NCI-H774 (cell line): ENCODE results near the gene CCR5.

Experiments used
- DNase-seq: peaks from one replicate; lab custom pipeline; 2025; lab: John Stamatoyannopoulos, UW

CCR5 gene

DNA sequence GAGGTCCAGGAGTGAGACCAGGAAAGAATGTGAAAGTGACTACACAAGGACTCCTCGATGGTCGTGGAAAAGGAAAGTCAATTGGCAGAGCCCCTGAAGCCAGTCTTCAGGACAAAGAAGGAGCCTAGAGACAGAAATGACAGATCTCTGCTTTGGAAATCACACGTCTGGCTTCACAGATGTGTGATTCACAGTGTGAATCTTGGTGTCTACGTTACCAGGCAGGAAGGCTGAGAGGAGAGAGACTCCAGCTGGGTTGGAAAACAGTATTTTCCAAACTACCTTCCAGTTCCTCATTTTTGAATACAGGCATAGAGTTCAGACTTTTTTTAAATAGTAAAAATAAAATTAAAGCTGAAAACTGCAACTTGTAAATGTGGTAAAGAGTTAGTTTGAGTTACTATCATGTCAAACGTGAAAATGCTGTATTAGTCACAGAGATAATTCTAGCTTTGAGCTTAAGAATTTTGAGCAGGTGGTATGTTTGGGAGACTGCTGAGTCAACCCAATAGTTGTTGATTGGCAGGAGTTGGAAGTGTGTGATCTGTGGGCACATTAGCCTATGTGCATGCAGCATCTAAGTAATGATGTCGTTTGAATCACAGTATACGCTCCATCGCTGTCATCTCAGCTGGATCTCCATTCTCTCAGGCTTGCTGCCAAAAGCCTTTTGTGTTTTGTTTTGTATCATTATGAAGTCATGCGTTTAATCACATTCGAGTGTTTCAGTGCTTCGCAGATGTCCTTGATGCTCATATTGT is 10.8 kb upstream of the CCR5 start:
- DNase-seq: peak; percentile 22

DNA sequence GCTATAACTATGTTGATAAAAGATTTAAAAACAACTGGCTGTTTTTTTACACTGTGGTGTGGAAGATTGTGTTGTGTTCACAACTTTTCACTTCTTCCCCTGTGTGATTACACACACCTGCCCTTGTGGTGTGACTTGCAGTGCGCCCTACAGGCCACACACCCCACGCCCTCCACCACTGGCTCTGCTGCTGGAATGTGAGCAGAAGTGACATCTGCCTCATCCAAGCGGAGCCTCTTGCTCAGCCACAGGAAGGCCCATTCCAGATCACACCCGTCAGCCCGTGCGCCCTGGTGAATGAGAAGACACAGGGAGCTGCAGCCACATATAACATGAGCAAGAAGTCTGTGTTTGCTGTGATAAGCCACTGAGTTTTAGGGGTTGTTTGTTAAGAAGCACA is 9.8 kb upstream of the CCR5 start:
- DNase-seq: no peak

DNA sequence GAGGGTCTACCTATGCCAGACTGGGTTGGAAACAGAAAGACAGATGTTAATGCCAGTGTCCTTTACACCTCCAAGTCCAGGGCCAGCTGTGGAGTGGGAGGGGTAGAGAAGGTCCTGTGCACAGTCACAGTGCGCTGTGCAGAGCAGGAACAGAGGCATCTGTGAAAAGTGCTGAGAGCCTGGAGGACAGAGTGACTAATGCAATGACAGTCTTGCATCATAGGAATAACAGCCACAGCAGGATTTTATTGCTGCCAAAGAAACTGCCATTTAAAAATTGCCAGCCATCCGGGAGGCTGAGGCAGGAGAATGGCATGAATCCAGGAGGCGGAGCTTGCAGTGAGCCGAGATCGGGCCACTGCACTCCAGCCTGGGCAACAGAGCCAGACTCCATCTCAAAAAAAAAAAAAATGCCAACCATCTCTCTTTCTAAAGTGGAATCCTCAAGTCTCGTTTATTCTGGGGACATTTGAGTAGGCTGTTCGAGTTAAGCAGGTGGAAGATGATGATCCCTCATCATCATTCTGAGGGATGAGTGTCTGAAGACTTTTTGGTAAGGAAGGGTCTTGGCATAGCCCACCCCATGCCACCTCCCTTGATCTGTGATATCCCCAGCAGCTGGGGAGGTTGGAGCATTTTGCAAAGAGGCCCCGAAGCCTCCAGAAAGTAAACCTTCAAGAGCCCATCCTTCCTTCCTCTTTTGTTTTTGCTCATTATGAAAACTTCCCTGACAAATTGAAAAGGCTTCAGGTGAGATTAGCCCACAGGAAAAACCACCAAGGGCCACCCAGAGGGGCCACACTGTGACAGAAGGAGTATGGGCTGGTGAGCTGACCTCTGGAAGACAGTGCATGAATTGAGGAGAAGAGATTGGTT is 9.1 kb upstream of the CCR5 start:
- DNase-seq: no peak

DNA sequence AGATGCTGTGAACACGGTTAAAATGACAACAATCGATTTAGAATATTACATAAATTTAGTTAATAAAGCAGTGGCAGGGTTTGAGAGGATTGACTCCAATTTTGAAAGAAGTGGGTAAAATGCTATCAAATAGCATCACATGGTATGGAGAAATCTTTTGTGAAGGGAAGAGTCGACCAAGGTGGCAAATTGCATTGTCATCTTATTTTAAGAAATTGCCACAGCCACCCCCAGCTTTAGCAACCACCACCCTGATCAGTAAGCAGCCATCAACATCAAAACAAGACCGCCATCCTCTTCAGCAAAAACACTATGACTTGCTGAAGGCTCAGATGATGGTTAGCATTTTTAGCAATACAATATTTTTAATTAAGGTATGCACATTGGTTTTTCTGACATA is 5.7 kb upstream of the CCR5 start:
- no peak for DNase-seq

DNA sequence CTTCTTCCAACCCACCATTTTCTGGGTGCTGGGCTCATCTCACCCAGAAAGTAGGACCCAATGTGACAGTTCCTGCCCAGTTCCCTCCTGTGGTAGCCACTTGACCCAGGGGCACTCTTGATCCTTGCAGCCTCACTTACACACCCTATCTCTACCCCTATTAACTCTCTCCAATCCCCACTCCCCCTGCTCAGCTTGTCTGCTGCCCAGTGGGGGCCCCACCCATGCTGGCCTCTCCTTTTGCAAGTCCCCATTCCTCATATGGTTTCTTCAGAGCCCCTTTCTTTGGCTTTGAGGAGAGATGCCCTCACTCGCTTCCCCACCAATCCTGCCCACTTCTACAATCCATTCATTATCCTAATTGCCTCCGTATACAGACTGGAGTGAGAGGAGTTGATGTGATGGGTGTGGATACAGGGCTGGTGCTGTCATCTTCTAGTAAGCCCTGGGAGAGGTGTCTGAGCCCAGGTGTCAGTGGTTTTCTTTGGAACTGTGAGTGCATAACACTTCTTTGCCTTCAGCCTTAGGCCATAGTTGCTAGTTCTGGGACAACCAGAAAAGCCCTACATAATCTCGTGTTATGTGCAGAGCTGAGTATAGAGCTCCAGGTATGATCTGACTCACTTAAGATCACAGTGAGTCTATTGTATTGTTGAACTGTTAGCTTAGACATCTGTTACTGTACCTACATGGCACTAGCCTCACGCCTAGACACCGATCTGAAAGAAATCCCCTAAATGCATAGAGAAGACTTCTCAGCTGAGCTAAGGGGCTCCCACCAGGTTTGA is 4.8 kb upstream of the CCR5 start:
- DNase-seq: no peak

DNA sequence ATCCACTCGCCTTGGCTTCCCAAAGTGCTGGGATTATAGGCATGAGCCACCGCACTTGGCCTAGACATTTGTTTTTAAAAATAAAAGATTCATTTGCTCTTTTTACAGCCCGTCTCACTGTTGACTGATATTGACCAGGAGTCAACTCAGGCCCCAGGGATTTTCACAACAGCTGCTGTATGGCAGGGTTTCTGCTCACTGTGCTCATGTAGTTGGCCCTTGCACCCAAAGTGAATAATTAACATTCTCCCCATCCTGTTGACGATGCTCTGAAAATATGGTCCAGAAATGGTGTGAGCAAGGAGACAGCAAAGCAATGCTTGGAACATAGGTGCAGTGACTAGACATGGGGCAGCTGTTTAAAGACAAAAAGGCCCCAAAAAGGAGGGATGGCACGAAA is 2.9 kb upstream of the CCR5 start:
- no peak for DNase-seq

DNA sequence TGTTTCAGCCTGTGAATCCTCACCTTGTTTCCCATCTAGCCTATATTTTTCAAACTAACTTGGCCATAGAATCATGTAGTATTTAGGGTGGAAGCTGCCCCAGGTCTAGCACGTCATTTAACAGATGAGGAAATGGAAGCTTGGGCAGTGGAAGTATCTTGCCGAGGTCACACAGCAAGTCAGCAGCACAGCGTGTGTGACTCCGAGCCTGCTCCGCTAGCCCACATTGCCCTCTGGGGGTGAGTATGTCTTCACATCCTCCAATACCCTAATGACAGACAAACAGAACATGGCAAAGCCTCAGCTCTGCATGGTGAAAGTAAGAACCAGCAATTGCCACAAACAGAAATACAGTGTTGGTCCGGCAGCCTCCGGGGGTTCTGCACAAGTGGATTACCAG is 2.2 kb upstream of the CCR5 start:
- DNase-seq: no peak

DNA sequence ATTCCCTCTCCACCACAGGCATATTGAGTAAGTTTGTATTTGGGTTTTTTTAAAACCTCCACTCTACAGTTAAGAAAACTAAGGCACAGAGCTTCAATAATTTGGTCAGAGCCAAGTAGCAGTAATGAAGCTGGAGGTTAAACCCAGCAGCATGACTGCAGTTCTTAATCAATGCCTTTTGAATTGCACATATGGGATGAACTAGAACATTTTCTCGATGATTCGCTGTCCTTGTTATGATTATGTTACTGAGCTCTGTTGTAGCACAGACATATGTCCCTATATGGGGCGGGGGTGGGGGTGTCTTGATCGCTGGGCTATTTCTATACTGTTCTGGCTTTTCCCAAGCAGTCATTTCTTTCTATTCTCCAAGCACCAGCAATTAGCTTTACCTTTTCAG is 1.6 kb upstream of the CCR5 start:
- no peak for DNase-seq

DNA sequence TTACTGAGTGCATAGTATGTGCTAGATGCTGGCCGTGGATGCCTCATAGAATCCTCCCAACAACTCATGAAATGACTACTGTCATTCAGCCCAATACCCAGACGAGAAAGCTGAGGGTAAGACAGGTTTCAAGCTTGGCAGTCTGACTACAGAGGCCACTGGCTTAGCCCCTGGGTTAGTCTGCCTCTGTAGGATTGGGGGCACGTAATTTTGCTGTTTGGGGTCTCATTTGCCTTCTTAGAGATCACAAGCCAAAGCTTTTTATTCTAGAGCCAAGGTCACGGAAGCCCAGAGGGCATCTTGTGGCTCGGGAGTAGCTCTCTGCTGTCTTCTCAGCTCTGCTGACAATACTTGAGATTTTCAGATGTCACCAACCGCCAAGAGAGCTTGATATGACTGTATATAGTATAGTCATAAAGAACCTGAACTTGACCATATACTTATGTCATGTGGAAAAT is 1.0 kb upstream of the CCR5 start:
- DNase-seq: no peak

DNA sequence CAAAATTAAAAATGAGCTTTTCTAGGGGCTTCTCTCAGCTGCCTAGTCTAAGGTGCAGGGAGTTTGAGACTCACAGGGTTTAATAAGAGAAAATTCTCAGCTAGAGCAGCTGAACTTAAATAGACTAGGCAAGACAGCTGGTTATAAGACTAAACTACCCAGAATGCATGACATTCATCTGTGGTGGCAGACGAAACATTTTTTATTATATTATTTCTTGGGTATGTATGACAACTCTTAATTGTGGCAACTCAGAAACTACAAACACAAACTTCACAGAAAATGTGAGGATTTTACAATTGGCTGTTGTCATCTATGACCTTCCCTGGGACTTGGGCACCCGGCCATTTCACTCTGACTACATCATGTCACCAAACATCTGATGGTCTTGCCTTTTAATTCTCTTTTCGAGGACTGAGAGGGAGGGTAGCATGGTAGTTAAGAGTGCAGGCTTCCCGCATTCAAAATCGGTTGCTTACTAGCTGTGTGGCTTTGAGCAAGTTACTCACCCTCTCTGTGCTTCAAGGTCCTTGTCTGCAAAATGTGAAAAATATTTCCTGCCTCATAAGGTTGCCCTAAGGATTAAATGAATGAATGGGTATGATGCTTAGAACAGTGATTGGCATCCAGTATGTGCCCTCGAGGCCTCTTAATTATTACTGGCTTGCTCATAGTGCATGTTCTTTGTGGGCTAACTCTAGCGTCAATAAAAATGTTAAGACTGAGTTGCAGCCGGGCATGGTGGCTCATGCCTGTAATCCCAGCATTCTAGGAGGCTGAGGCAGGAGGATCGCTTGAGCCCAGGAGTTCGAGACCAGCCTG is 984 bp downstream of the CCR5 start:
- DNase-seq: no peak

DNA sequence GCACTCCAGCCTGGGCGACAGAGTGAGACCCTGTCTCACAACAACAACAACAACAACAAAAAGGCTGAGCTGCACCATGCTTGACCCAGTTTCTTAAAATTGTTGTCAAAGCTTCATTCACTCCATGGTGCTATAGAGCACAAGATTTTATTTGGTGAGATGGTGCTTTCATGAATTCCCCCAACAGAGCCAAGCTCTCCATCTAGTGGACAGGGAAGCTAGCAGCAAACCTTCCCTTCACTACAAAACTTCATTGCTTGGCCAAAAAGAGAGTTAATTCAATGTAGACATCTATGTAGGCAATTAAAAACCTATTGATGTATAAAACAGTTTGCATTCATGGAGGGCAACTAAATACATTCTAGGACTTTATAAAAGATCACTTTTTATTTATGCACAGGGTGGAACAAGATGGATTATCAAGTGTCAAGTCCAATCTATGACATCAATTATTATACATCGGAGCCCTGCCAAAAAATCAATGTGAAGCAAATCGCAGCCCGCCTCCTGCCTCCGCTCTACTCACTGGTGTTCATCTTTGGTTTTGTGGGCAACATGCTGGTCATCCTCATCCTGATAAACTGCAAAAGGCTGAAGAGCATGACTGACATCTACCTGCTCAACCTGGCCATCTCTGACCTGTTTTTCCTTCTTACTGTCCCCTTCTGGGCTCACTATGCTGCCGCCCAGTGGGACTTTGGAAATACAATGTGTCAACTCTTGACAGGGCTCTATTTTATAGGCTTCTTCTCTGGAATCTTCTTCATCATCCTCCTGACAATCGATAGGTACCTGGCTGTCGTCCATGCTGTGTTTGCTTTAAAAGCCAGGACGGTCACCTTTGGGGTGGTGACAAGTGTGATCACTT is 2.0 kb downstream of the CCR5 start:
- no peak for DNase-seq

DNA sequence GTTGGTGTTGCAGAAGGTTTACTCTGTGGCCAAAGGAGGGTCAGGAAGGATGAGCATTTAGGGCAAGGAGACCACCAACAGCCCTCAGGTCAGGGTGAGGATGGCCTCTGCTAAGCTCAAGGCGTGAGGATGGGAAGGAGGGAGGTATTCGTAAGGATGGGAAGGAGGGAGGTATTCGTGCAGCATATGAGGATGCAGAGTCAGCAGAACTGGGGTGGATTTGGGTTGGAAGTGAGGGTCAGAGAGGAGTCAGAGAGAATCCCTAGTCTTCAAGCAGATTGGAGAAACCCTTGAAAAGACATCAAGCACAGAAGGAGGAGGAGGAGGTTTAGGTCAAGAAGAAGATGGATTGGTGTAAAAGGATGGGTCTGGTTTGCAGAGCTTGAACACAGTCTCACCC is 4.0 kb downstream of the CCR5 start:
- DNase-seq: no peak

DNA sequence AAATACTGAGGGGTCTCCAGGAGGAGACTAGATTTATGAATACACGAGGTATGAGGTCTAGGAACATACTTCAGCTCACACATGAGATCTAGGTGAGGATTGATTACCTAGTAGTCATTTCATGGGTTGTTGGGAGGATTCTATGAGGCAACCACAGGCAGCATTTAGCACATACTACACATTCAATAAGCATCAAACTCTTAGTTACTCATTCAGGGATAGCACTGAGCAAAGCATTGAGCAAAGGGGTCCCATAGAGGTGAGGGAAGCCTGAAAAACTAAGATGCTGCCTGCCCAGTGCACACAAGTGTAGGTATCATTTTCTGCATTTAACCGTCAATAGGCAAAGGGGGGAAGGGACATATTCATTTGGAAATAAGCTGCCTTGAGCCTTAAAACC is 4.5 kb downstream of the CCR5 start:
- DNase-seq: no peak

DNA sequence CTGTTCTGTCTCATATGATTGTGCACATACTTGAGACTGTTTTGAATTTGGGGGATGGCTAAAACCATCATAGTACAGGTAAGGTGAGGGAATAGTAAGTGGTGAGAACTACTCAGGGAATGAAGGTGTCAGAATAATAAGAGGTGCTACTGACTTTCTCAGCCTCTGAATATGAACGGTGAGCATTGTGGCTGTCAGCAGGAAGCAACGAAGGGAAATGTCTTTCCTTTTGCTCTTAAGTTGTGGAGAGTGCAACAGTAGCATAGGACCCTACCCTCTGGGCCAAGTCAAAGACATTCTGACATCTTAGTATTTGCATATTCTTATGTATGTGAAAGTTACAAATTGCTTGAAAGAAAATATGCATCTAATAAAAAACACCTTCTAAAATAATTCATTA is 5.1 kb downstream of the CCR5 start:
- no peak for DNase-seq

DNA sequence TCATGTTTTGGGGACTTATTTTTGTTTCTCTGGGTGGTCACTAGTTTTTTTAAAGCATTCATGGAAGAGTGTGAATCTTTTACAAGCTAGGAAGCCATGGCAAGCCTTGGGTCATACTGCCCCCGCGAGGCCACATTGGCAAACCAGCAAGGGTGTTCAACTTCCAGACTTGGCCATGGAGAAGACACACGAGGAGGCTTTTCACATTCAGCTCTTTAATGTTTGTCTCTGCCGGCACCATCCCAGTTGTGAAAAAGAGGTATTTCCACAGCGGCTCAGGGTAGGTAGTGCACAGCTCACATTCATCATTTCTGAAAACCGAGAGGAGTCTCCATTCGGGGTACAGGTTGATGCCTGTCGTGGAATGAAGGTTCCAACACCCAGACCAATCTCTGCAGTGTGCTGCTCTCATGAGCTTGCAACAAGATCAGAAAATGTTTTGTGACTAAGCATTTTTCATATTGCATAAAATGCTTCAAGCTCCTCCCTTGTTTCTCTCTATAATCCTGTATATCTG is 7.7 kb downstream of the CCR5 start:
- no peak for DNase-seq

DNA sequence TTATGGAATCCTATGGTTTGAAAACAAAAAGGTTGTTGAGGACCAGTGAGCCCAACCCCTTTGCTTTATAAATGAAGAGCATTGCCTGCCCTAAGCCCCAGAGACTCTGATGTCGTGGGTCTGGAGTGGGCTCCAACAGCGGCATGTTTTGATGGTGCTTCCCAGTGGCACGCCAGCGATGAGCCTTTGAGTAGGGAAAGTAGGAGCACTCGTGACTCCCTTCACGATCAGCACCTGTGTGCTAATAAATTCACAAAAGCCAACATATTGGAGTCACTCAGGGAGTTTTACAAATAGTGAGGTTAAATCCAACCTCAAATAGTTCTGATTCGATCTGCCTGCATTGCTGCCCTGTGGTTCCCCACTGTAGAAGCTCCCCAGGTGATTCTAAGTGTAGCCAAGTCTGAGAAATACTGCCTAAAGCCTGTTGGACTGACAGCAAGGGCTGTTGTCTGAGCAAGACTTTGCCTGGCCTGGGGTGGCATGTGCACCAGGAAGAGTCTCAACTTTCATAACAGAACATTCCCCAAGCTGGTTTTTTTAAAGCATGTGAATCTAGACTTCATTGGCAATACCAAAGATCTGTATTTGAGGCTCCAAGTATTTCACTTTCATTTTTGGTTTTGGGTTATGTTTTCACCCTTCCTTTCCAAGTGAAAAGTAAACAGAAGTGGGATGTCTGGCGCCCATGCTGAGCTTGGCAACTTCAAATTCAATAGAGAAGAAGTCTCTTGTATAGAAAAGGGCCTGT is 9.9 kb downstream of the CCR5 start:
- DNase-seq: no peak

DNA sequence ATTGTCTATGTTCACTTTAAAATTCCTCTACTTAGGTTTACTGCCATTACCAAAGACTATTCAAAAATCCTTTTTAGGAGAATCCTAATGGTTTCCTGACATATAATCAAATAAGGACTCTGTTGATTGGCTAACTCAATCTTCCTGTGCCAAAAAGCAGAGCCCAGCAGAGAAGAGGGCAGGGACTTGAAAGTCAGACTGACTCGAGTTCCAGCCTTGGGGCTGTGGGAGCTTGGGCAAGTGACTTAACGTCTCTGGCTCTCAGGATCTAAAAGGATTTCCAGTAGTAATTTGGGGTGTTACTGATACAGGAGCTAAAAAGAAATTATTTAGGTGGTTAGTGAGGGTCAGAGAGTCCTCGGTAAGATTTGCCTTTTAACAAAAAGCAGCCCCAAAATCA is 10.9 kb downstream of the CCR5 start:
- no peak for DNase-seq

DNA sequence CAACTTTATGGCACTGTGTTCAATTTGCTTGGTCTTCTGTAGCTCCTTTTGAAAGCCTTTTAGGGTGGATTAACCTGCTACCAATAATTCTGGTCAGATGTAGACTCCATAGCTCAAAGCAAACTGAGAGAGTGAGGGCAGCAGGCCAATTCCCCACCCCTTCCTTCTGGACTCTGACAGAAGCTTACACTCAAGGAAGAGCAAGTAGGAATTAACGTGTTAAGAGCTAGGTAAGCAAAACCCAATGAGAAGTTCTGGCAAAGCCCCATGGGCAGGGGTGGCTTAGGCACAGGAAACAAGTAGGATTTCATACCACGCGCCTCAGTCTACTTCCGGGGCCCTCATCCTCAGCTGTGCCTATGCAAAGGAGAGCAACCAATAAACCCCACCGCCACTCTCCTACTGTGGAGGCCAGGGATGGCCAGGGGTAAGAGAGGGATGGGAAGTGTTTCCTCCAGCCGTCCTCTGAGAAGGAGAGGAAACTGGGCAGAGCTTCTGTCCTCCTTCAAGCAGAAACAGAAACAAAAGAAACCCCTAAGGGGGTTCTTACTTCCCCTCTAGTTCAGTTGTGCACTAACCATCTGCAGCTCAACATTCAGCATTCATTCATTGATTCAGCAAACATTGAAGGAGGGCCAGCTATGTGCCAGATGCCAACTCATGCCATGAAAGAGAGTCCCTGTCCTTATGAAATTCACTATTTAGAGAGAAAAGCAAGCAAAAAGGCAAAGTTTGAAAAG is 12.6 kb downstream of the CCR5 start:
- DNase-seq: no peak

DNA sequence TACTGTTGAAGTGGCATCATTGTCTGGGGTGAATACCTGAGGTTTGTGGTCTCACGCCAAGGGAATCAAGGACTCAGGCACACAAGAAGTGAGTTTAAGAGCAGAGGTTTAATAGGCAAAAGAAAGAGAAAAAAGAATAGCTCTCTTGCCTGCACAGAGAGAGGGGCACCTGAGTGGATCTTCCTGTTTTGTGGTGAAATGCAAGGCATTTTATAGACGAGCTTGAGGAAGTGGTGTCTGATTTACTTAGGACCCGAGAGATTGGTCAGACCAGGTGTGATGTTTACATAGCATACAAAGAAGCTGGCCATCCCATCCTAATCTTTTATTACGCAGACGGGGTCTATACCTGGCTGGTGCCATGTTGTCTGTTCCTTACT is 13.2 kb downstream of the CCR5 start:
- DNase-seq: no peak
